K562 (cell line): ENCODE measurements around the gene GZMM. TPM values are rescaled to one million over a fixed set of nuclear protein-coding genes. Genes with fewer than 3 reads are reported as not detected.

ENCODE experiments used
- ATAC-seq: fragments of 200-7000 bp; cut with Tn5 transposase; 3 replicates; pipeline ENCODE4 v1.9.1; 2020; ENCODE audit warnings: moderate library complexity
- BruUV-seq: library from RNA; stranded (reverse); fragments of 400-500 nt; replicated peaks from 2 replicates; lab custom pipeline; 2021; lab: Mats Ljungman, UMichigan
- CTCF ChIA-PET: fragments of 300-600 bp; formaldehyde crosslinking; extraction: SDS; loops from one replicate; lab custom pipeline; 2021; ENCODE audit warnings: low intra/inter-chr PET ratio; lab: Yijun Ruan, JAX
- POLR2A ChIA-PET: fragments of 300-600, 350-650 bp; sonication (Branson Sonifier 250); formaldehyde crosslinking; extraction: SDS; loops from one replicate; lab custom pipeline; 2021; ENCODE audit warnings: antibody characterized with exemption, inconsistent platforms; lab: Yijun Ruan, JAX
- DNase-seq, 4 experiments: peaks; one replicate each; pipeline versions ENCODE4 v3.0.0 to v3.0.0-alpha.2; 2011 to 2018; ENCODE audit warnings: low spot score in 3 of 4, mixed read lengths in 3 of 4; ENCODE audit errors: extremely low read depth in 1 of 4
- FAIRE-seq: peaks from 2 replicates; lab custom pipeline; 2011; peaks lifted over from hg19 to GRCh38; lab: Jason Lieb, UNC
- H2AFZ ChIP-seq: 2 replicates; pipeline ENCODE4 v1.6.0; 2011; ENCODE audit warnings: low read depth, low read length, control low read depth, inconsistent platforms
- H3K27ac ChIP-seq: fragments of 200-600 bp; 3 replicates; pipeline ENCODE4 v1.8.0; 2011; ENCODE audit warnings: low read depth, mild to moderate bottlenecking, control low read depth, inconsistent platforms, low read length, moderate library complexity, mixed read lengths; ENCODE audit errors: extremely low read depth
- H3K27me3 ChIP-seq, 2 experiments: fragments of 300-600 bp in 1 of 2; 2 replicates in 1 of 2; 3 replicates in 1 of 2; pipeline versions ENCODE4 v1.6.0 to v1.8.0; 2011; ENCODE audit warnings: inconsistent platforms in 2 of 2, low read length in 2 of 2, mild to moderate bottlenecking in 1 of 2, mixed read lengths in 1 of 2, moderate library complexity in 1 of 2; ENCODE audit not compliant: control insufficient read depth in 2 of 2, insufficient read depth in 2 of 2
- H3K36me3 ChIP-seq: fragments of 300-600 bp; 3 replicates; pipeline ENCODE4 v1.8.0; 2011; ENCODE audit warnings: mild to moderate bottlenecking, low read length, inconsistent platforms; ENCODE audit not compliant: control insufficient read depth, insufficient read depth
- H3K4me1 ChIP-seq, 2 experiments: fragments of 200-600 bp in 1 of 2; replicated peaks in 1 of 2; 2 replicates in 1 of 2; 3 replicates in 1 of 2; pipeline versions ENCODE4 v1.5.1 to v1.8.0; 2011; ENCODE audit warnings: inconsistent platforms in 2 of 2, low read length in 2 of 2, mild to moderate bottlenecking in 1 of 2, mixed read lengths in 1 of 2, moderate library complexity in 1 of 2; ENCODE audit not compliant: control insufficient read depth in 2 of 2, insufficient read depth in 2 of 2
- H3K4me2 ChIP-seq: 2 replicates; pipeline ENCODE4 v1.6.1; 2011; ENCODE audit warnings: low read length, control low read depth, inconsistent platforms, mixed read lengths; ENCODE audit not compliant: insufficient read depth
- H3K4me3 ChIP-seq: fragments of 200-600 bp; sonication (generic), shearing (Covaris generic); 2 replicates; pipeline ENCODE4 v1.5.1; 2016; ENCODE audit warnings: control low read depth, inconsistent platforms
- H3K79me2 ChIP-seq: fragments of 200-600 bp; 3 replicates; pipeline ENCODE4 v1.8.0; 2011; ENCODE audit warnings: low read length, inconsistent platforms; ENCODE audit not compliant: control insufficient read depth, insufficient read depth
- H3K9ac ChIP-seq, 2 experiments: 2 replicates each; pipeline versions ENCODE4 v1.6.0 to v1.6.1; 2011; ENCODE audit warnings: low read depth in 2 of 2, low read length in 2 of 2, control low read depth in 1 of 2, inconsistent platforms in 1 of 2, mild to moderate bottlenecking in 1 of 2, mixed read lengths in 1 of 2; ENCODE audit not compliant: insufficient read depth in 1 of 2
- H3K9me1 ChIP-seq: one replicate; pipeline ENCODE4 v1.6.0; 2011; ENCODE audit warnings: inconsistent platforms, mild to moderate bottlenecking, low read length, moderate library complexity; ENCODE audit not compliant: control insufficient read depth, insufficient read depth
- H3K9me3 ChIP-seq: replicated peaks from 2 replicates; pipeline ENCODE4 v1.5.1; 2011; ENCODE audit warnings: low read depth, low read length, inconsistent platforms; ENCODE audit not compliant: control insufficient read depth, insufficient read depth
- H4K20me1 ChIP-seq: replicated peaks from 2 replicates; pipeline ENCODE4 v1.6.1; 2011; ENCODE audit warnings: low read length, inconsistent platforms, mixed read lengths; ENCODE audit not compliant: control insufficient read depth, insufficient read depth
- CREBBP ChIP-seq: IDR thresholded peaks from one replicate; pipeline ENCODE4 v1.6.1; 2012; ENCODE audit warnings: low read depth, mild to moderate bottlenecking, control low read depth, inconsistent platforms, low read length
- CXXC5 ChIP-seq: fragments of 250-450 bp; sonication (Bioruptor Pico); IDR thresholded peaks from 2 replicates; pipeline ENCODE4 v1.8.0; 2022; ENCODE audit warnings: inconsistent platforms, mild to moderate bottlenecking, moderate library complexity
- GABPA ChIP-seq: fragments of 200-800 bp; sonication (Bioruptor generic); conservative IDR thresholded peaks from 2 replicates; pipeline ENCODE4 v1.6.1; 2016; ENCODE audit warnings: low read depth, missing genetic modification characterization, missing compliant biosample characterization
- POLR2AphosphoS5 ChIP-seq: IDR thresholded peaks from 2 replicates; pipeline ENCODE4 v1.6.1; 2011; ENCODE audit warnings: mild to moderate bottlenecking, low read depth, low read length, moderate library complexity; ENCODE audit not compliant: control insufficient read depth, insufficient read depth
- RBM22 ChIP-seq: fragments of 200-400 bp; formaldehyde crosslinking; IDR thresholded peaks from 2 replicates; pipeline ENCODE4 v1.6.1; 2018; ENCODE audit warnings: low read length, low read depth; ENCODE audit not compliant: poor library complexity, severe bottlenecking
- SRF ChIP-seq, 2 experiments: fragments of 250-450, 450-650 bp in 1 of 2; sonication (Bioruptor Pico) in 1 of 2; sonication (generic) in 1 of 2; formaldehyde crosslinking; IDR thresholded peaks; 2 replicates each; pipeline versions ENCODE4 v1.5.0 to v1.5.1; 2020 to 2022; ENCODE audit warnings: mild to moderate bottlenecking in 1 of 2, missing genetic modification reagents in 1 of 2
- XRCC5 ChIP-seq: fragments of 200-400 bp; formaldehyde crosslinking; IDR thresholded peaks from 2 replicates; pipeline ENCODE4 v1.6.1; 2017; ENCODE audit warnings: low read depth, mild to moderate bottlenecking, low read length
- ZBTB2 ChIP-seq: fragments of 450-650 bp; IDR thresholded peaks from 2 replicates; pipeline ENCODE4 v1.6.1; 2016; ENCODE audit warnings: antibody characterized with exemption
- ZBTB33 ChIP-seq: sonication (generic); formaldehyde crosslinking; IDR thresholded peaks from 2 replicates; pipeline ENCODE4 v1.8.1; 2023; ENCODE audit warnings: mild to moderate bottlenecking, missing genetic modification reagents
- ZNF583 ChIP-seq: fragments of 250-450 bp; sonication (Bioruptor Pico); IDR thresholded peaks from 2 replicates; pipeline ENCODE4 v1.4.0; 2020
- WGBS: fragments of 100-300 bp; shearing (Covaris generic); methylation state at CpG from one replicate; pipeline ENCODE4 v1.1.6; 2016; ENCODE audit warnings: low coverage, mixed read lengths; ENCODE audit not compliant: insufficient coverage; ENCODE audit errors: missing lambda C conversion rate; 5-methylcytosine and 5-hydroxymethylcytosine counted together
- in situ Hi-C: fragments of 300-500 bp; cut with MboI; formaldehyde crosslinking; loops from 4 replicates; pipeline ENCODE4 v1.15.0; 2018; ENCODE audit warnings: inconsistent platforms, mixed read lengths
- intact Hi-C: fragments of 100-400 bp; cut with micrococcal nuclease; formaldehyde crosslinking; loops from 2 replicates; pipeline ENCODE4 v1.14.2; 2022
- polyA plus RNA-seq, 8 experiments: library from polyadenylated mRNA; depleted of rRNA in 4 of 8; stranded (reverse) in 5 of 8; unstranded in 3 of 8; fragments of >200 nt; fragmentation: Nextera tagmentation in 2 of 8; fragmentation: Illumina TruSeq in 1 of 8; extraction: Ambion mirVana in 2 of 8; extraction: Trizol in 1 of 8; gene quantifications; 2 replicates each; pipeline versions ENCODE4 v1.2.1 to v1.2.3, GENCODE V29; 2011 to 2014; ENCODE audit warnings: inconsistent platforms in 1 of 8, missing spikeins in 1 of 8
- total RNA-seq, 7 experiments: library from RNA; depleted of rRNA in 6 of 7; stranded (reverse); fragments of >200 nt in 6 of 7; fragmentation: Illumina TruSeq in 2 of 7; extraction: Trizol in 2 of 7; gene quantifications; 2 replicates each; pipeline versions ENCODE4 v1.2.1 to v1.2.3, GENCODE V29; 2011 to 2021; ENCODE audit warnings: low replicate concordance in 1 of 7
- TF ChIP-seq, protein P1 (sequence below): fragments of 450-650 bp; formaldehyde crosslinking; conservative IDR thresholded peaks from 2 replicates; pipeline ENCODE4 v1.4.0; 2022; ENCODE audit warnings: mild to moderate bottlenecking, missing genetic modification characterization
- TF ChIP-seq, protein P2 (sequence below): fragments of 450-650 bp; IDR thresholded peaks from 2 replicates; pipeline ENCODE4 v1.6.1; 2017; ENCODE audit warnings: antibody characterized with exemption, mild to moderate bottlenecking

The GZMM gene
- total and polyA plus RNA-seq, 9 of the 15 experiments (the other 6 are each of a cell fraction or from before 2014, with no cell fraction given), result 0.08 to 2.6 (median 0.70) TPM; not detected in 2

- in situ Hi-C loops, result no loop called here
- Histone ChIP-seq H2AFZ (no peak overlapping the region), H3K27me3 (no peaks in the 10 kb centered on the region), H3K9ac (peak overlapping the region in 1 of 2 experiments; percentile 83; a peak in 2 of 4 replicates), H3K4me1 (peaks cover 28 to 89% of the 10 kb centered on the region in 2 experiments), H4K20me1 (peaks cover 72% of the 10 kb centered on the region), H3K9me1 (peaks cover 15% of the 10 kb centered on the region), H3K36me3 (peaks cover 60% of the 10 kb centered on the region; the same call in 2 of the 3 replicates), H3K27ac (no peak overlapping the region; the same call in 2 of the 3 replicates), H3K9me3 (no peaks in the 10 kb centered on the region), H3K4me2 (no peak overlapping the region), H3K79me2 (peaks cover 81% of the 10 kb centered on the region), H3K4me3 (no peak overlapping the region)
- ATAC-seq, result no peak
- BruUV-seq, result no TSS peak
- DNase-seq, result no peak
- 79% methylated on average over 21 of the region's 28 CpGs for WGBS
- ChIA-PET POLR2A (interaction anchor here (0.6 to 0.8 kb wide), 2 partner anchors 31 to 227 kb away, joined by 4 to 5 read pairs; no protein-coding TSS in a partner anchor), CTCF (no interaction called here)
- intact Hi-C loops, result no loop called here
- FAIRE-seq, result no peak
- no peak for TF ChIP-seq ZBTB2
- peak; percentile 25 for TF ChIP-seq RBM22
- TF ChIP-seq CREBBP, result no peak
- TF ChIP-seq SRF (CRISPR knock-in tag; IDR thresholded peaks at IDR 0.05), result no peak
- TF ChIP-seq, protein P1, sequence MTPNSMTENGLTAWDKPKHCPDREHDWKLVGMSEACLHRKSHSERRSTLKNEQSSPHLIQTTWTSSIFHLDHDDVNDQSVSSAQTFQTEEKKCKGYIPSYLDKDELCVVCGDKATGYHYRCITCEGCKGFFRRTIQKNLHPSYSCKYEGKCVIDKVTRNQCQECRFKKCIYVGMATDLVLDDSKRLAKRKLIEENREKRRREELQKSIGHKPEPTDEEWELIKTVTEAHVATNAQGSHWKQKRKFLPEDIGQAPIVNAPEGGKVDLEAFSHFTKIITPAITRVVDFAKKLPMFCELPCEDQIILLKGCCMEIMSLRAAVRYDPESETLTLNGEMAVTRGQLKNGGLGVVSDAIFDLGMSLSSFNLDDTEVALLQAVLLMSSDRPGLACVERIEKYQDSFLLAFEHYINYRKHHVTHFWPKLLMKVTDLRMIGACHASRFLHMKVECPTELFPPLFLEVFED, result no peak
- no peak for TF ChIP-seq XRCC5
- TF ChIP-seq ZBTB33 (CRISPR knock-in tag), result peak; percentile 84
- no peak for TF ChIP-seq CXXC5 (CRISPR knock-in tag)
- TF ChIP-seq, protein P2, sequence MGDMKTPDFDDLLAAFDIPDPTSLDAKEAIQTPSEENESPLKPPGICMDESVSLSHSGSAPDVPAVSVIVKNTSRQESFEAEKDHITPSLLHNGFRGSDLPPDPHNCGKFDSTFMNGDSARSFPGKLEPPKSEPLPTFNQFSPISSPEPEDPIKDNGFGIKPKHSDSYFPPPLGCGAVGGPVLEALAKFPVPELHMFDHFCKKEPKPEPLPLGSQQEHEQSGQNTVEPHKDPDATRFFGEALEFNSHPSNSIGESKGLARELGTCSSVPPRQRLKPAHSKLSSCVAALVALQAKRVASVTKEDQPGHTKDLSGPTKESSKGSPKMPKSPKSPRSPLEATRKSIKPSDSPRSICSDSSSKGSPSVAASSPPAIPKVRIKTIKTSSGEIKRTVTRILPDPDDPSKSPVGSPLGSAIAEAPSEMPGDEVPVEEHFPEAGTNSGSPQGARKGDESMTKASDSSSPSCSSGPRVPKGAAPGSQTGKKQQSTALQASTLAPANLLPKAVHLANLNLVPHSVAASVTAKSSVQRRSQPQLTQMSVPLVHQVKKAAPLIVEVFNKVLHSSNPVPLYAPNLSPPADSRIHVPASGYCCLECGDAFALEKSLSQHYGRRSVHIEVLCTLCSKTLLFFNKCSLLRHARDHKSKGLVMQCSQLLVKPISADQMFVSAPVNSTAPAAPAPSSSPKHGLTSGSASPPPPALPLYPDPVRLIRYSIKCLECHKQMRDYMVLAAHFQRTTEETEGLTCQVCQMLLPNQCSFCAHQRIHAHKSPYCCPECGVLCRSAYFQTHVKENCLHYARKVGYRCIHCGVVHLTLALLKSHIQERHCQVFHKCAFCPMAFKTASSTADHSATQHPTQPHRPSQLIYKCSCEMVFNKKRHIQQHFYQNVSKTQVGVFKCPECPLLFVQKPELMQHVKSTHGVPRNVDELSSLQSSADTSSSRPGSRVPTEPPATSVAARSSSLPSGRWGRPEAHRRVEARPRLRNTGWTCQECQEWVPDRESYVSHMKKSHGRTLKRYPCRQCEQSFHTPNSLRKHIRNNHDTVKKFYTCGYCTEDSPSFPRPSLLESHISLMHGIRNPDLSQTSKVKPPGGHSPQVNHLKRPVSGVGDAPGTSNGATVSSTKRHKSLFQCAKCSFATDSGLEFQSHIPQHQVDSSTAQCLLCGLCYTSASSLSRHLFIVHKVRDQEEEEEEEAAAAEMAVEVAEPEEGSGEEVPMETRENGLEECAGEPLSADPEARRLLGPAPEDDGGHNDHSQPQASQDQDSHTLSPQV, result no peak
- no peak for TF ChIP-seq GABPA (tag)
- no peak for TF ChIP-seq ZNF583 (CRISPR knock-in tag)
- 0 out of 2 replicates have a peak, but pooled peaks have one; percentile 11 for TF ChIP-seq POLR2AphosphoS5
These were observed 33.0 kb downstream of the GZMM start for GRCh38 chr19:576768-577438.
